OCI-LY1 (cell line): ENCODE data around the gene SRSF11.
"Not testable (repeated sequence)": the region's sequence is repeated elsewhere in the genome, so short reads cannot be mapped to it uniquely, and the experiment has no call there.

Experiments
- H2AFZ ChIP-seq: fragments of 200-600 bp; sonication (generic), shearing (Covaris generic); 2 replicates; pipeline ENCODE4 v1.6.0; 2014; ENCODE audit warnings: antibody characterized with exemption, mild to moderate bottlenecking, low read length
- H3F3A ChIP-seq: fragments of 200-600 bp; sonication (generic), shearing (Covaris generic); 2 replicates; pipeline ENCODE4 v1.6.0; 2014; ENCODE audit warnings: mild to moderate bottlenecking, antibody characterized with exemption, low read length, moderate library complexity; ENCODE audit not compliant: insufficient read depth
- H3K27ac ChIP-seq: fragments of 200-600 bp; sonication (generic); 2 replicates; pipeline ENCODE4 v1.5.1; 2014; ENCODE audit warnings: low read length, mixed run types, mild to moderate bottlenecking, low read depth; ENCODE audit not compliant: poor library complexity, severe bottlenecking
- H3K27me3 ChIP-seq: fragments of 200-600 bp; sonication (generic); 2 replicates; pipeline ENCODE4 v1.6.0; 2014; ENCODE audit warnings: antibody characterized with exemption, mild to moderate bottlenecking, low read length, moderate library complexity; ENCODE audit not compliant: insufficient read depth
- H3K36me3 ChIP-seq: fragments of 200-600 bp; sonication (generic); 2 replicates; pipeline ENCODE4 v1.6.1; 2014; ENCODE audit warnings: mild to moderate bottlenecking, antibody characterized with exemption, low read length, moderate library complexity, mixed read lengths; ENCODE audit not compliant: insufficient read depth
- H3K4me1 ChIP-seq: fragments of 200-600 bp; sonication (generic); 2 replicates; pipeline ENCODE4 v1.5.1; 2014; ENCODE audit warnings: mild to moderate bottlenecking, low read length, moderate library complexity; ENCODE audit not compliant: insufficient read depth, severe bottlenecking
- H3K4me2 ChIP-seq: fragments of 200-600 bp; sonication (generic), shearing (Covaris generic); 2 replicates; pipeline ENCODE4 v1.6.1; 2014; ENCODE audit warnings: low read length
- H3K4me3 ChIP-seq: fragments of 200-600 bp; sonication (generic); 2 replicates; pipeline ENCODE4 v1.5.1; 2014; ENCODE audit warnings: low read length, low read depth, mild to moderate bottlenecking, mixed read lengths; ENCODE audit not compliant: poor library complexity, severe bottlenecking
- H3K79me2 ChIP-seq: fragments of 200-600 bp; shearing (Covaris generic); 2 replicates; pipeline ENCODE4 v1.6.1; 2016; ENCODE audit warnings: mixed run types, low read length, mixed read lengths; ENCODE audit not compliant: insufficient read depth
- H3K9ac ChIP-seq: fragments of 200-600 bp; sonication (generic), shearing (Covaris generic); 2 replicates; pipeline ENCODE4 v1.6.1; 2014; ENCODE audit warnings: mild to moderate bottlenecking, low read length, mixed read lengths
- H3K9me2 ChIP-seq: fragments of 200-600 bp; sonication (generic), shearing (Covaris generic); 2 replicates; pipeline ENCODE4 v1.6.1; 2014; ENCODE audit warnings: low read depth, mild to moderate bottlenecking, low read length, mixed read lengths
- H3K9me3 ChIP-seq: fragments of 200-600 bp; shearing (Covaris generic); 2 replicates; pipeline ENCODE4 v1.6.1; 2014; ENCODE audit warnings: low read length, mixed read lengths
- H4K20me1 ChIP-seq: fragments of 200-600 bp; sonication (generic), shearing (Covaris generic); 2 replicates; pipeline ENCODE4 v1.6.0; 2016; ENCODE audit warnings: mild to moderate bottlenecking, low read length; ENCODE audit not compliant: insufficient read depth
- EZH2 ChIP-seq: fragments of 200-600 bp; sonication (generic), shearing (Covaris generic); IDR thresholded peaks from 2 replicates; pipeline ENCODE4 v1.8.0; 2017; ENCODE audit warnings: borderline replicate concordance, mixed run types, mild to moderate bottlenecking, antibody characterized with exemption, low read length, moderate library complexity, mixed read lengths
- TF ChIP-seq, protein P1 (sequence below): fragments of 200-600 bp; sonication (generic), shearing (Covaris generic); IDR thresholded peaks from 2 replicates; pipeline ENCODE4 v1.5.1; 2017; ENCODE audit warnings: mild to moderate bottlenecking, antibody characterized with exemption, low read length, moderate library complexity, mixed read lengths

The SRSF11 gene, protein sequence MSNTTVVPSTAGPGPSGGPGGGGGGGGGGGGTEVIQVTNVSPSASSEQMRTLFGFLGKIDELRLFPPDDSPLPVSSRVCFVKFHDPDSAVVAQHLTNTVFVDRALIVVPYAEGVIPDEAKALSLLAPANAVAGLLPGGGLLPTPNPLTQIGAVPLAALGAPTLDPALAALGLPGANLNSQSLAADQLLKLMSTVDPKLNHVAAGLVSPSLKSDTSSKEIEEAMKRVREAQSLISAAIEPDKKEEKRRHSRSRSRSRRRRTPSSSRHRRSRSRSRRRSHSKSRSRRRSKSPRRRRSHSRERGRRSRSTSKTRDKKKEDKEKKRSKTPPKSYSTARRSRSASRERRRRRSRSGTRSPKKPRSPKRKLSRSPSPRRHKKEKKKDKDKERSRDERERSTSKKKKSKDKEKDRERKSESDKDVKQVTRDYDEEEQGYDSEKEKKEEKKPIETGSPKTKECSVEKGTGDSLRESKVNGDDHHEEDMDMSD

DNA sequence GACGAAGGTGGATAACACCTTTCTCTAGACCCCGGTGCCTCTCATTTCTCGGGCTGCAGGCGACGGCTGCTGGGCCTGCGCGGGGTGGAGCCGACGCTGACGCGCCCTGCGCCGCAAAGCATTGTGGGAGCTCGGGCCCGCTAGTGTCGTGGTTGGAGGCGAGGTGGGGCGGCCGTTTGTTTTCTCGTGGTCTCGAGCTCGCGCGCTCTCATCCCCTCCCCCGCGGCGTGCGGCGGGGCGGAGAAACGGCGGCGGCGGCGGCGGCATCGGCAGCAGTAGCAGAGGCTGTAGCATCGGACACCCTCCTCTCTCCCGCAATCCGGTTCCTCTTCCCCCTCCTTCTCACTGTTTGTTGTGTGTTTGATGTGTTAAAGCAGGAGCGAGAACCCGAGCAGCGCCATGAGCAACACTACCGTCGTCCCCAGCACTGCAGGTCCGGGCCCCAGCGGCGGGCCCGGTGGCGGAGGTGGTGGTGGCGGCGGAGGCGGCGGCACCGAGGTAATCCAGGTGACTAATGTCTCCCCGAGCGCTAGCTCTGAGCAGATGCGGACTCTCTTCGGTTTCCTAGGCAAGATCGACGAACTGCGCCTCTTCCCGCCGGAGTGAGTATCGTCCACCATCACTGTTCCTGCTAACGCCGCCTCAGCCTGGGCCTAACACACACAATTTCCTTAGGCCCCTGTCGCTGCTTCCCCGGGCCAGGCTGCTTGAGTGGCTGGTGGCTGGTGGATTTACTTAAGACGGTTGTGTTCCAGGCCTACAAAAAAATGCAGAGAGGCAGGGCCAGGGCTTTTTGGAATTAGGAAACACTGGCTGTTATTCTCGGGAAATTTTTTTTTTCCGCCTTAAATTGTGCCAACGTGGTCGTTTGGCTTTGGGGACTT, at the start of gene SRSF11:
SRSF11 (plus strand) TSS at position 143 of the 884 bp plus-strand sequence; CDS start at position 400, 257 bp downstream.
- peaks cover 47% of the 10 kb centered on the region for H3K4me1 ChIP-seq
- H3K9me2 ChIP-seq: no peaks in the 10 kb centered on the region
- H4K20me1 ChIP-seq: 0 out of 2 replicates have a peak, but pooled peaks cover 10% of the 10 kb centered on the region
- H3F3A ChIP-seq: no peaks in the 10 kb centered on the region
- peak within 1 kb of the TSS; percentile 96 for H3K9ac ChIP-seq
- peak within 1 kb of the TSS; percentile 84 for H3K4me2 ChIP-seq
- H2AFZ ChIP-seq: peak within 1 kb of the TSS; percentile 77; the same call in 1 of the 2 replicates
- H3K27me3 ChIP-seq: no peaks in the 10 kb centered on the region
- H3K79me2 ChIP-seq: peaks cover 76% of the 10 kb centered on the region
- peak within 1 kb of the TSS; percentile 89 for H3K4me3 ChIP-seq
- H3K27ac ChIP-seq: peak within 1 kb of the TSS; percentile 83
- no peaks in the 10 kb centered on the region for H3K9me3 ChIP-seq
- peaks cover 47% of the 10 kb centered on the region for H3K36me3 ChIP-seq
- TF ChIP-seq, protein P1, sequence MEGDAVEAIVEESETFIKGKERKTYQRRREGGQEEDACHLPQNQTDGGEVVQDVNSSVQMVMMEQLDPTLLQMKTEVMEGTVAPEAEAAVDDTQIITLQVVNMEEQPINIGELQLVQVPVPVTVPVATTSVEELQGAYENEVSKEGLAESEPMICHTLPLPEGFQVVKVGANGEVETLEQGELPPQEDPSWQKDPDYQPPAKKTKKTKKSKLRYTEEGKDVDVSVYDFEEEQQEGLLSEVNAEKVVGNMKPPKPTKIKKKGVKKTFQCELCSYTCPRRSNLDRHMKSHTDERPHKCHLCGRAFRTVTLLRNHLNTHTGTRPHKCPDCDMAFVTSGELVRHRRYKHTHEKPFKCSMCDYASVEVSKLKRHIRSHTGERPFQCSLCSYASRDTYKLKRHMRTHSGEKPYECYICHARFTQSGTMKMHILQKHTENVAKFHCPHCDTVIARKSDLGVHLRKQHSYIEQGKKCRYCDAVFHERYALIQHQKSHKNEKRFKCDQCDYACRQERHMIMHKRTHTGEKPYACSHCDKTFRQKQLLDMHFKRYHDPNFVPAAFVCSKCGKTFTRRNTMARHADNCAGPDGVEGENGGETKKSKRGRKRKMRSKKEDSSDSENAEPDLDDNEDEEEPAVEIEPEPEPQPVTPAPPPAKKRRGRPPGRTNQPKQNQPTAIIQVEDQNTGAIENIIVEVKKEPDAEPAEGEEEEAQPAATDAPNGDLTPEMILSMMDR: peak; percentile 13; the same call in 1 of the 2 replicates
- no peak for TF ChIP-seq EZH2

DNA sequence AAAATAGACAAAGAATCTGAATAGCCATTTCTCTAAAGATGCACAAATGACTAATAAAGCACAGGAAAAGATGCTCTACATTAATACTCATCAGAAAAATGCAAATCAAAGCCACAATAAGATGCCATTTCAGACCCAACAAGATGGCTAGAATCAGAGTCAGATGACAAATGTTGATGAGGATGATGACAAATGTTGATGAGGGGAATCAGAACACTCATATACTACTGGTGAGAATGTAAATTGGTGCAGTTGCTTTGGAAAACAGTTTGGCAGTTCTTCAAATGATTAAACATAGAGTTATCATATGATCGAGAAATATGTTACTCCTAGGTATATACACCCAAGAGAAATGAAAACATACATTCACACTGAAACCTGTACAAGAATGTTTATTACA, 49.7 kb upstream of the SRSF11 start:
- H3K27ac ChIP-seq: no peak overlapping the region
- TF ChIP-seq, protein P1: no peak
- no peak for TF ChIP-seq EZH2
- peaks cover 22% of the 10 kb centered on the region; the same call in 1 of the 2 replicates for H3K36me3 ChIP-seq

DNA sequence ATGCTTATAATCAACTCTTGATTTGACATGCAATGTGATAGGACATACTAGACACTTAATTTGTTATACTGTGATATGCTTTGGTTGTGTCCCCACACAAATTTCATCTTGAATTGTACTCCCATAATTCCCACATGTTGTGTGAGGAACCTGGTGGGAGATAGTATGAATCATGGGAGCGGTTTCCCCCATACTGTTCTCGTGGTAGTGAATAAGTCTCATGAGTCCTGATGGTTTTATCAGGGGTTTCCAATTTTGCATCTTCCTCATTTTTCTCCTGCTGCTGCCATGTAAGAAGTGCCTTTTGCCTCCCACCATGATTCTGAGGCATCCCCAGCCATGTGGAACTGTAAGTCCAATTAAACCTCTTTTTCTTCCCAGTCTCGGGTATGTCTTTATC, 36.0 kb upstream of the SRSF11 start:
- not testable (repeated sequence) for H3K79me2 ChIP-seq, H3K9ac ChIP-seq, H3F3A ChIP-seq, H2AFZ ChIP-seq, H4K20me1 ChIP-seq, H3K9me3 ChIP-seq, H3K4me1 ChIP-seq, H3K9me2 ChIP-seq, H3K27ac ChIP-seq, H3K27me3 ChIP-seq, H3K4me2 ChIP-seq, H3K36me3 ChIP-seq, H3K4me3 ChIP-seq

More for the DNA sequence above, 49.7 kb upstream of the SRSF11 start:
- H3K4me3 ChIP-seq: no peak overlapping the region
- H3F3A ChIP-seq: no peaks in the 10 kb centered on the region
- no peaks in the 10 kb centered on the region for H3K79me2 ChIP-seq
- H3K9me2 ChIP-seq: no peaks in the 10 kb centered on the region
- H3K4me2 ChIP-seq: no peak overlapping the region
- H2AFZ ChIP-seq: no peak overlapping the region
- no peaks in the 10 kb centered on the region for H3K27me3 ChIP-seq
- no peak overlapping the region for H3K9ac ChIP-seq
- H3K4me1 ChIP-seq: no peaks in the 10 kb centered on the region
- no peaks in the 10 kb centered on the region for H4K20me1 ChIP-seq
- no peaks in the 10 kb centered on the region for H3K9me3 ChIP-seq
